IMR-90 (cell line): ENCODE results near the gene TSPAN32. TPM values are rescaled to one million over a fixed set of nuclear protein-coding genes. Genes with fewer than 3 reads are reported as not detected.

ENCODE experiments used
- ATAC-seq: fragments of 200-7000 bp; cut with Tn5 transposase; 2 replicates; pipeline ENCODE4 v1.9.1; 2020; ENCODE audit warnings: low read depth, mild to moderate bottlenecking, moderate library complexity
- BruUV-seq: library from RNA; stranded (reverse); fragments of 400-500 nt; replicated peaks from 2 replicates; lab custom pipeline; 2021; lab: Mats Ljungman, UMichigan
- CTCF ChIA-PET: fragments of 300-600 bp; formaldehyde crosslinking; extraction: SDS; loops from one replicate; lab custom pipeline; 2021; ENCODE audit warnings: antibody characterized with exemption; lab: Yijun Ruan, JAX
- POLR2A ChIA-PET: fragments of 300-600 bp; sonication (Branson Sonifier 250); formaldehyde crosslinking; loops from one replicate; lab custom pipeline; 2022; ENCODE audit warnings: antibody characterized with exemption; ENCODE audit not compliant: unreplicated experiment; lab: Charles Lee
- DNase-seq: peaks from one replicate; pipeline ENCODE4 v3.0.0; 2013
- H2AFZ ChIP-seq: replicated peaks from 2 replicates; pipeline ENCODE3; 2013; ENCODE audit warnings: low read length, mild to moderate bottlenecking; ENCODE audit not compliant: poor library complexity
- H2AK5ac ChIP-seq: 2 replicates; pipeline ENCODE4 v1.6.1; 2013; ENCODE audit warnings: low read depth, low read length, inconsistent platforms
- H2AK9ac ChIP-seq: replicated peaks from 2 replicates; pipeline ENCODE3; 2013; ENCODE audit warnings: mild to moderate bottlenecking, low read depth, low read length, moderate library complexity; ENCODE audit not compliant: poor library complexity
- H2BK120ac ChIP-seq: 2 replicates; pipeline ENCODE4 v1.6.1; 2013; ENCODE audit warnings: low read depth, low read length, inconsistent platforms
- H2BK15ac ChIP-seq: 3 replicates; pipeline ENCODE4 v1.6.1; 2013; ENCODE audit warnings: low read depth, low read length, inconsistent platforms
- H2BK20ac ChIP-seq: 2 replicates; pipeline ENCODE4 v1.6.1; 2013; ENCODE audit warnings: low read depth, mild to moderate bottlenecking, inconsistent platforms, low read length, moderate library complexity
- H2BK5ac ChIP-seq: 2 replicates; pipeline ENCODE4 v1.6.1; 2013; ENCODE audit warnings: mild to moderate bottlenecking, low read depth, low read length, inconsistent platforms; ENCODE audit not compliant: poor library complexity, severe bottlenecking
- H3K14ac ChIP-seq: replicated peaks from 2 replicates; pipeline ENCODE4 v1.6.1; 2013; ENCODE audit warnings: low read depth, low read length, inconsistent platforms
- H3K18ac ChIP-seq: 2 replicates; pipeline ENCODE4 v1.6.1; 2013; ENCODE audit warnings: low read depth, low read length, control low read depth
- H3K23ac ChIP-seq: 2 replicates; pipeline ENCODE4 v1.6.1; 2013; ENCODE audit warnings: low read depth, low read length, inconsistent platforms
- H3K27ac ChIP-seq: 2 replicates; pipeline ENCODE4 v1.5.1; 2013; ENCODE audit warnings: mild to moderate bottlenecking, control low read depth, low read length; ENCODE audit not compliant: insufficient read depth
- H3K27me3 ChIP-seq: 2 replicates; pipeline ENCODE4 v1.6.1; 2013; ENCODE audit warnings: low read length; ENCODE audit not compliant: control insufficient read depth, insufficient read depth
- H3K36me3 ChIP-seq: 2 replicates; pipeline ENCODE4 v1.6.1; 2013; ENCODE audit warnings: low read length, mixed read lengths; ENCODE audit not compliant: control insufficient read depth, insufficient read depth
- H3K4ac ChIP-seq: 2 replicates; pipeline ENCODE4 v1.6.1; 2013; ENCODE audit warnings: low read depth, low read length, inconsistent platforms
- H3K4me1 ChIP-seq: 2 replicates; pipeline ENCODE4 v1.6.1; 2013; ENCODE audit warnings: low read length, mixed read lengths; ENCODE audit not compliant: control insufficient read depth, insufficient read depth
- H3K4me2 ChIP-seq: 2 replicates; pipeline ENCODE4 v1.6.1; 2013; ENCODE audit warnings: low read depth, mild to moderate bottlenecking, control low read depth, low read length, moderate library complexity
- H3K4me3 ChIP-seq: 2 replicates; pipeline ENCODE4 v1.5.1; 2013; ENCODE audit warnings: low read depth, mild to moderate bottlenecking, control low read depth, low read length, moderate library complexity; ENCODE audit not compliant: insufficient read depth
- H3K56ac ChIP-seq: 2 replicates; pipeline ENCODE4 v1.6.1; 2013; ENCODE audit warnings: low read length, inconsistent platforms; ENCODE audit not compliant: insufficient read depth; ENCODE audit errors: extremely low read depth
- H3K79me1 ChIP-seq, 2 experiments: 2 replicates each; pipeline ENCODE4 v1.6.1; 2013; ENCODE audit warnings: low read length in 2 of 2, inconsistent platforms in 1 of 2, low read depth in 1 of 2
- H3K9ac ChIP-seq: 2 replicates; pipeline ENCODE4 v1.6.1; 2013; ENCODE audit warnings: low read depth, low read length, control low read depth
- H3K9me1 ChIP-seq: 2 replicates; pipeline ENCODE4 v1.6.1; 2013; ENCODE audit warnings: low read length, inconsistent platforms; ENCODE audit not compliant: insufficient read depth
- H3K9me3 ChIP-seq: 2 replicates; pipeline ENCODE4 v1.6.1; 2013; ENCODE audit warnings: low read length; ENCODE audit not compliant: control insufficient read depth, insufficient read depth
- H4K20me1 ChIP-seq: 2 replicates; pipeline ENCODE4 v1.6.1; 2013; ENCODE audit warnings: low read length, inconsistent platforms; ENCODE audit not compliant: insufficient read depth
- H4K5ac ChIP-seq: 2 replicates; pipeline ENCODE4 v1.6.1; 2013; ENCODE audit warnings: mild to moderate bottlenecking, low read depth, low read length, control low read depth
- H4K8ac ChIP-seq, 2 experiments: 2 replicates each; pipeline ENCODE4 v1.6.1; 2013; ENCODE audit warnings: low read depth in 2 of 2, low read length in 2 of 2, control low read depth in 1 of 2, inconsistent platforms in 1 of 2
- H4K91ac ChIP-seq: 2 replicates; pipeline ENCODE4 v1.6.1; 2013; ENCODE audit warnings: low read depth, low read length, inconsistent platforms; ENCODE audit not compliant: insufficient read depth
- BHLHE40 ChIP-seq: fragments of 150-350 bp; IDR thresholded peaks from 2 replicates; pipeline ENCODE4 v1.6.1; 2016; ENCODE audit warnings: mild to moderate bottlenecking, low read depth, low read length
- CEBPB ChIP-seq: IDR thresholded peaks from 2 replicates; pipeline ENCODE4 v1.6.1; 2012; ENCODE audit warnings: low read depth, low read length, improper control_type of control experiment
- CHD1 ChIP-seq: IDR thresholded peaks from 2 replicates; pipeline ENCODE4 v1.6.1; 2012; ENCODE audit warnings: low read depth, low read length, improper control_type of control experiment
- FOS ChIP-seq: fragments of 150-350 bp; IDR thresholded peaks from 2 replicates; pipeline ENCODE4 v1.6.1; 2016; ENCODE audit warnings: low read depth, low read length
- MAFK ChIP-seq: IDR thresholded peaks from 2 replicates; pipeline ENCODE4 v1.6.1; 2012; ENCODE audit warnings: low read depth, low read length, improper control_type of control experiment
- MAZ ChIP-seq: IDR thresholded peaks from 2 replicates; pipeline ENCODE4 v1.6.1; 2012; ENCODE audit warnings: low read depth, mild to moderate bottlenecking, low read length, improper control_type of control experiment, moderate library complexity, borderline replicate concordance
- MXI1 ChIP-seq: IDR thresholded peaks from 2 replicates; pipeline ENCODE4 v1.6.1; 2012; ENCODE audit warnings: low read depth, mild to moderate bottlenecking, low read length, moderate library complexity, borderline replicate concordance
- NFE2L2 ChIP-seq: fragments of 150-350 bp; IDR thresholded peaks from 2 replicates; pipeline ENCODE4 v1.6.1; 2016; ENCODE audit warnings: low read depth, mild to moderate bottlenecking, low read length
- POLR2A ChIP-seq: IDR thresholded peaks from 2 replicates; pipeline ENCODE4 v1.6.1; 2012; ENCODE audit warnings: mild to moderate bottlenecking, low read depth, low read length
- RAD21 ChIP-seq: IDR thresholded peaks from 2 replicates; pipeline ENCODE4 v1.6.1; 2012; ENCODE audit warnings: low read length, improper control_type of control experiment
- RCOR1 ChIP-seq: IDR thresholded peaks from 2 replicates; pipeline ENCODE4 v1.6.1; 2012; ENCODE audit warnings: mild to moderate bottlenecking, low read length, improper control_type of control experiment; ENCODE audit not compliant: insufficient replicate concordance
- RFX5 ChIP-seq: IDR thresholded peaks from 2 replicates; pipeline ENCODE4 v1.8.0; 2012; ENCODE audit warnings: low read depth, mild to moderate bottlenecking, low read length, moderate library complexity
- SMC3 ChIP-seq: fragments of 150-350 bp; IDR thresholded peaks from 2 replicates; pipeline ENCODE4 v1.6.1; 2016; ENCODE audit warnings: low read depth, mild to moderate bottlenecking, antibody characterized with exemption, low read length, moderate library complexity
- WGBS, 2 experiments: methylation state at CpG; one replicate each; pipeline versions ENCODE4 v1.1.5 to v1.1.7; 2013; ENCODE audit warnings: missing lambda C conversion rate in 2 of 2; ENCODE audit not compliant: insufficient read length in 1 of 2; ENCODE audit errors: extremely low coverage in 2 of 2; 5-methylcytosine and 5-hydroxymethylcytosine counted together
- dilution Hi-C: fragments of 300-500 bp; cut with HindIII; formaldehyde crosslinking; loops from one replicate; pipeline ENCODE4 v1.14.3; 2018; ENCODE audit warnings: low sequenced_read_pairs; ENCODE audit not compliant: unreplicated experiment
- in situ Hi-C: fragments of 300-500 bp; cut with MboI; formaldehyde crosslinking; loops from 3 replicates; pipeline ENCODE4 v1.14.3; 2019; ENCODE audit warnings: low sequenced_read_pairs, inconsistent platforms, mixed read lengths
- intact Hi-C: fragments of 100-400 bp; cut with micrococcal nuclease; formaldehyde crosslinking; loops from 2 replicates; pipeline ENCODE4 v1.10.0; 2022
- polyA plus RNA-seq, 3 experiments: library from polyadenylated mRNA; depleted of rRNA; stranded (reverse); fragments of >200 nt; gene quantifications; 2 replicates each; pipeline ENCODE4 v1.2.3, GENCODE V29; 2012; ENCODE audit warnings: low replicate concordance in 1 of 3
- total RNA-seq: library from RNA; depleted of rRNA; stranded (reverse); fragments of >200 nt; gene quantifications from 2 replicates; pipeline ENCODE4 v1.2.3, GENCODE V29; 2012
- TF ChIP-seq, protein P1 (sequence below): conservative IDR thresholded peaks from 2 replicates; pipeline ENCODE4 v1.5.1; 2012; ENCODE audit warnings: mild to moderate bottlenecking, low read depth, low read length, improper control_type of control experiment
- TF ChIP-seq, protein P2 (sequence below): fragments of 150-350 bp; IDR thresholded peaks from 2 replicates; pipeline ENCODE4 v1.6.1; 2016; ENCODE audit warnings: low read depth, mild to moderate bottlenecking, low read length, moderate library complexity, borderline replicate concordance
- TF ChIP-seq, protein P3 (sequence below): fragments of 150-350 bp; IDR thresholded peaks from 2 replicates; pipeline ENCODE4 v1.6.1; 2017; ENCODE audit warnings: mild to moderate bottlenecking, antibody characterized with exemption, low read length, low read depth

Gene TSPAN32
- total and polyA plus RNA-seq, 2 of the 4 experiments (the other 2 are of a cell fraction) = 0.07 TPM; not detected in 1

DNA sequence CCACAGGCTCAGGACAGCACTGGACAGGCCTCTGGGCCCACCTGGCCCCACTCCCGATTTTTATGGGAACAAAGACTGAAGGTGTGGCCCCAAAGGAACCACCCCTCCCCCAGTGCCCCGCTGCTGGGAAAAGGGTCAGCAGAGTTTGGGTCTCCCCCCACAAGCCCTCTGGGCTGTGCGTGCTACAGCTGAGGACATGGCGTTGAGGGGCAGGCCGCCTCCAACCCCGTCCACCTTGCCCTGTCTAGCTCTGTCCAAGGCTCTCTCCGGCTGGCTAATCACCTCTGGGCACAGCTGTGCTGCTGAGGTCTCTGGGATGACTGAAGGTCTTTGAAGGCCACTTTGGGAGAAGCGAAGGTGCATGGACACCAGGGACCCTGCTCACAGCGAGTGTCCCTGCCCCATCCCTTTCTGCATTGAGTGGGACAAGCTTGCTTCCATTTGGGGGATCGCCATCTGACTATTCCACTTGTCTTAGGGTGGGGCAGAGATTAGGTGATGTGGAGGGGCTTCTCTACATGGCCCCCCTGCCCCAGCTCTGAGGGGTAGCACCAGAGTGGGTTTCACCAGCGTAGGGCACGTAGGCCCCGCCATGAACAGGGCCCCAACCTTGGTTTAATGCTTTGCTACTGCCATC lies 38.0 kb upstream of the TSPAN32 start:
- Histone ChIP-seq H3K9me1 (no peaks in the 10 kb centered on the region), H4K20me1 (no peaks in the 10 kb centered on the region), H2AK5ac (no peak overlapping the region), H4K8ac (no peak overlapping the region), H3K9ac (no peak overlapping the region), H3K79me1 (no peaks in the 10 kb centered on the region), H3K56ac (no peak overlapping the region), H3K23ac (no peak overlapping the region), H4K91ac (no peak overlapping the region), H2BK15ac (no peak overlapping the region), H3K4ac (no peak overlapping the region), H3K27ac (no peak overlapping the region), H3K4me1 (no peaks in the 10 kb centered on the region), H3K14ac (no peak overlapping the region), H3K27me3 (peaks cover 63% of the 10 kb centered on the region), H2BK5ac (no peak overlapping the region), H4K5ac (no peak overlapping the region), H2AK9ac (no peak overlapping the region), H3K4me2 (no peak overlapping the region), H3K36me3 (no peaks in the 10 kb centered on the region), H2AFZ (no peak overlapping the region), H3K9me3 (no peaks in the 10 kb centered on the region), H2BK20ac (no peak overlapping the region), H3K4me3 (no peak overlapping the region), H3K18ac (no peak overlapping the region), H2BK120ac (no peak overlapping the region)
- ChIA-PET POLR2A (no interaction called here), CTCF (no interaction called here)
- no TSS peak for BruUV-seq
- in situ Hi-C loops (no loop called here), dilution Hi-C loops (no loop called here), intact Hi-C loops (no loop called here)
- no peak for TF ChIP-seq NFE2L2
- TF ChIP-seq, protein P1, sequence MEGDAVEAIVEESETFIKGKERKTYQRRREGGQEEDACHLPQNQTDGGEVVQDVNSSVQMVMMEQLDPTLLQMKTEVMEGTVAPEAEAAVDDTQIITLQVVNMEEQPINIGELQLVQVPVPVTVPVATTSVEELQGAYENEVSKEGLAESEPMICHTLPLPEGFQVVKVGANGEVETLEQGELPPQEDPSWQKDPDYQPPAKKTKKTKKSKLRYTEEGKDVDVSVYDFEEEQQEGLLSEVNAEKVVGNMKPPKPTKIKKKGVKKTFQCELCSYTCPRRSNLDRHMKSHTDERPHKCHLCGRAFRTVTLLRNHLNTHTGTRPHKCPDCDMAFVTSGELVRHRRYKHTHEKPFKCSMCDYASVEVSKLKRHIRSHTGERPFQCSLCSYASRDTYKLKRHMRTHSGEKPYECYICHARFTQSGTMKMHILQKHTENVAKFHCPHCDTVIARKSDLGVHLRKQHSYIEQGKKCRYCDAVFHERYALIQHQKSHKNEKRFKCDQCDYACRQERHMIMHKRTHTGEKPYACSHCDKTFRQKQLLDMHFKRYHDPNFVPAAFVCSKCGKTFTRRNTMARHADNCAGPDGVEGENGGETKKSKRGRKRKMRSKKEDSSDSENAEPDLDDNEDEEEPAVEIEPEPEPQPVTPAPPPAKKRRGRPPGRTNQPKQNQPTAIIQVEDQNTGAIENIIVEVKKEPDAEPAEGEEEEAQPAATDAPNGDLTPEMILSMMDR = no peak
- no peak for TF ChIP-seq FOS
- no peak for TF ChIP-seq POLR2A
- TF ChIP-seq RFX5 = no peak
- TF ChIP-seq MAZ = no peak
- TF ChIP-seq CHD1 = no peak
- TF ChIP-seq SMC3 = no peak
- no peak for TF ChIP-seq RAD21
- TF ChIP-seq, protein P2, sequence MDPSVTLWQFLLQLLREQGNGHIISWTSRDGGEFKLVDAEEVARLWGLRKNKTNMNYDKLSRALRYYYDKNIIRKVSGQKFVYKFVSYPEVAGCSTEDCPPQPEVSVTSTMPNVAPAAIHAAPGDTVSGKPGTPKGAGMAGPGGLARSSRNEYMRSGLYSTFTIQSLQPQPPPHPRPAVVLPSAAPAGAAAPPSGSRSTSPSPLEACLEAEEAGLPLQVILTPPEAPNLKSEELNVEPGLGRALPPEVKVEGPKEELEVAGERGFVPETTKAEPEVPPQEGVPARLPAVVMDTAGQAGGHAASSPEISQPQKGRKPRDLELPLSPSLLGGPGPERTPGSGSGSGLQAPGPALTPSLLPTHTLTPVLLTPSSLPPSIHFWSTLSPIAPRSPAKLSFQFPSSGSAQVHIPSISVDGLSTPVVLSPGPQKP = no peak
- no peak for TF ChIP-seq BHLHE40
- TF ChIP-seq, protein P3, sequence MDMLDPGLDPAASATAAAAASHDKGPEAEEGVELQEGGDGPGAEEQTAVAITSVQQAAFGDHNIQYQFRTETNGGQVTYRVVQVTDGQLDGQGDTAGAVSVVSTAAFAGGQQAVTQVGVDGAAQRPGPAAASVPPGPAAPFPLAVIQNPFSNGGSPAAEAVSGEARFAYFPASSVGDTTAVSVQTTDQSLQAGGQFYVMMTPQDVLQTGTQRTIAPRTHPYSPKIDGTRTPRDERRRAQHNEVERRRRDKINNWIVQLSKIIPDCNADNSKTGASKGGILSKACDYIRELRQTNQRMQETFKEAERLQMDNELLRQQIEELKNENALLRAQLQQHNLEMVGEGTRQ = no peak
- TF ChIP-seq CEBPB = no peak
- no peak for TF ChIP-seq MXI1
- no peak for TF ChIP-seq RCOR1
- no peak for TF ChIP-seq MAFK
- ATAC-seq (no peak), DNase-seq (no peak)
- 60% methylated on average over 3 of the region's 13 CpGs; no CpG with 5 or more reads in 1 of the 2 experiments for WGBS, 2 experiments
